Activated T-cell treated with anti-CD3 and anti-CD28 coated beads, Interleukin-2, amount 50 U/mL, for 24 hours (primary cell): ENCODE data around the gene MRPS26.
"Not testable (repeated sequence)": the region's sequence is repeated elsewhere in the genome, so short reads cannot be mapped to it uniquely, and the experiment has no call there.

Source experiments
- DNase-seq: peaks from one replicate; pipeline ENCODE4 v3.0.0-alpha.2; 2020
- H3K27ac Mint-ChIP-seq: 2 replicates; pipeline ENCODE4 v1.8.0; 2020; ENCODE audit warnings: mild to moderate bottlenecking, mixed read lengths
- H3K27me3 Mint-ChIP-seq: 2 replicates; pipeline ENCODE4 v1.8.0; 2020; ENCODE audit warnings: mixed read lengths
- H3K36me3 Mint-ChIP-seq: 2 replicates; pipeline ENCODE4 v1.8.0; 2020; ENCODE audit warnings: low read depth, mixed read lengths
- H3K4me1 Mint-ChIP-seq: 2 replicates; pipeline ENCODE4 v1.8.0; 2020; ENCODE audit warnings: low read depth, mixed read lengths
- H3K4me3 Mint-ChIP-seq: 2 replicates; pipeline ENCODE4 v1.8.0; 2020; ENCODE audit warnings: mild to moderate bottlenecking, moderate library complexity, mixed read lengths
- H3K9me3 Mint-ChIP-seq: 2 replicates; pipeline ENCODE4 v1.8.0; 2020; ENCODE audit warnings: mixed read lengths

The MRPS26 gene

GRCh38 chr20:3074812-3075211, 29.0 kb downstream of the MRPS26 start:
- DNase-seq = no peak
- Mint-ChIP-seq H3K4me3 (no peak overlapping the region), H3K4me1 (peaks cover 28% of the 10 kb centered on the region), H3K27ac (no peak overlapping the region), H3K27me3 (peaks cover 4% of the 10 kb centered on the region), H3K36me3 (no peaks in the 10 kb centered on the region), H3K9me3 (no peaks in the 10 kb centered on the region)

DNA sequence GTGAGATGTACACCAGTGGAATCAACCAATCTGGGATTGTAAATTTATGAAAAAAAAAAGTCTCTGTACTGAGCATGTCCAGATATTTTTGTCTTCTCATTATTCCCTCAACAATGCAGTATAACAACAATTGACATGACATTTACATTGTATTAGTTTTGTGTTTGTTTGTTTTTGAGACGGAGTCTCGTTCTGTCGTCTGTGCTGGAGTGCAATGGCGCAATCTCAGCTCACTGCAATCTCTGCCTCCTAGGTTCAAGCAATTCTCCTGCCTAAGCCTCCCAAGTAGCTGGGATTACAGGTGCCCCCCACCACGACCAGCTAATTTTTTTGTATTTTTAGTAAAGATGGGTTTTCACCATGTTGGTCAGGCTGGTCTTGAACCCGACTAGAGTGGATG, 29.5 kb downstream of the MRPS26 start:
- H3K9me3 Mint-ChIP-seq, H3K27me3 Mint-ChIP-seq, H3K4me3 Mint-ChIP-seq, H3K36me3 Mint-ChIP-seq, DNase-seq, H3K27ac Mint-ChIP-seq: not testable (repeated sequence)
- peaks cover 28% of the 10 kb centered on the region for H3K4me1 Mint-ChIP-seq

DNA sequence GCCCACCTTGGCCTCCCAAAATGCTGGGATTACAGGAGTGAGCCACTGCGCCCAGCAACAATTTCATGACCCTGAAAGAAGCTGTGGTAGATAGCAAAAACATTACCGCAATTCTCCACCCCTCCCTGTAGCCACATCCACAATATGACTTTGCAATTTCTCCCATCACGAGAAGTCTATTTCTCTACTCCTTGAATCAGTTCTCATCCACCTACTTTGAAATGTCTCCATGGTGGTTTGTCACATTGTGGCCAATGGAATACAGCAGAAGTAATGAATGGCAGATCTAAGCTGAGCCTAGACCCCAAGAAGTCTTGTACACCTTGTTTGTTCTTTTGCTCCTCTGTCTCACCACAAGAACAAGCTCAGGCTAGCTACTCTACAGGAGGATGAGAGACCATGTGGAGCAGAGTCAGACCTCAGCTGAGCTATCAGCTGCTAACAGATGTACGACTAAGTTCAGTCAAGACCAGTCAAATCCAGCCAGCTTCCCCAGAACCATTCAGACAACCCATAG, 31.8 kb downstream of the MRPS26 start:
- Mint-ChIP-seq H3K27me3 (peaks cover 29% of the 10 kb centered on the region), H3K4me3 (no peak overlapping the region), H3K27ac (peak overlapping the region; percentile 63), H3K9me3 (no peaks in the 10 kb centered on the region), H3K36me3 (no peaks in the 10 kb centered on the region), H3K4me1 (peaks cover 17% of the 10 kb centered on the region)
- DNase-seq = no peak

GRCh38 chr20:3080939-3081388, 35.1 kb downstream of the MRPS26 start:
- DNase-seq = no peak
- peaks cover 20% of the 10 kb centered on the region for H3K4me1 Mint-ChIP-seq
- H3K4me3 Mint-ChIP-seq = no peak overlapping the region
- H3K27ac Mint-ChIP-seq = no peak overlapping the region
- peaks cover 49% of the 10 kb centered on the region for H3K27me3 Mint-ChIP-seq
- no peaks in the 10 kb centered on the region for H3K9me3 Mint-ChIP-seq
- H3K36me3 Mint-ChIP-seq = no peaks in the 10 kb centered on the region

GRCh38 chr20:3081641-3082040, 35.8 kb downstream of the MRPS26 start:
- Mint-ChIP-seq H3K36me3 (no peaks in the 10 kb centered on the region), H3K9me3 (no peaks in the 10 kb centered on the region), H3K4me3 (no peak overlapping the region), H3K27ac (no peak overlapping the region), H3K4me1 (peaks cover 20% of the 10 kb centered on the region), H3K27me3 (peaks cover 49% of the 10 kb centered on the region)
- DNase-seq = no peak

GRCh38 chr20:3082306-3082951, 36.6 kb downstream of the MRPS26 start:
- Mint-ChIP-seq H3K27ac (no peak overlapping the region), H3K27me3 (peaks cover 49% of the 10 kb centered on the region), H3K4me1 (peaks cover 15% of the 10 kb centered on the region), H3K36me3 (no peaks in the 10 kb centered on the region), H3K9me3 (no peaks in the 10 kb centered on the region), H3K4me3 (peak overlapping the region; percentile 59)
- peak; percentile 47 for DNase-seq

DNA sequence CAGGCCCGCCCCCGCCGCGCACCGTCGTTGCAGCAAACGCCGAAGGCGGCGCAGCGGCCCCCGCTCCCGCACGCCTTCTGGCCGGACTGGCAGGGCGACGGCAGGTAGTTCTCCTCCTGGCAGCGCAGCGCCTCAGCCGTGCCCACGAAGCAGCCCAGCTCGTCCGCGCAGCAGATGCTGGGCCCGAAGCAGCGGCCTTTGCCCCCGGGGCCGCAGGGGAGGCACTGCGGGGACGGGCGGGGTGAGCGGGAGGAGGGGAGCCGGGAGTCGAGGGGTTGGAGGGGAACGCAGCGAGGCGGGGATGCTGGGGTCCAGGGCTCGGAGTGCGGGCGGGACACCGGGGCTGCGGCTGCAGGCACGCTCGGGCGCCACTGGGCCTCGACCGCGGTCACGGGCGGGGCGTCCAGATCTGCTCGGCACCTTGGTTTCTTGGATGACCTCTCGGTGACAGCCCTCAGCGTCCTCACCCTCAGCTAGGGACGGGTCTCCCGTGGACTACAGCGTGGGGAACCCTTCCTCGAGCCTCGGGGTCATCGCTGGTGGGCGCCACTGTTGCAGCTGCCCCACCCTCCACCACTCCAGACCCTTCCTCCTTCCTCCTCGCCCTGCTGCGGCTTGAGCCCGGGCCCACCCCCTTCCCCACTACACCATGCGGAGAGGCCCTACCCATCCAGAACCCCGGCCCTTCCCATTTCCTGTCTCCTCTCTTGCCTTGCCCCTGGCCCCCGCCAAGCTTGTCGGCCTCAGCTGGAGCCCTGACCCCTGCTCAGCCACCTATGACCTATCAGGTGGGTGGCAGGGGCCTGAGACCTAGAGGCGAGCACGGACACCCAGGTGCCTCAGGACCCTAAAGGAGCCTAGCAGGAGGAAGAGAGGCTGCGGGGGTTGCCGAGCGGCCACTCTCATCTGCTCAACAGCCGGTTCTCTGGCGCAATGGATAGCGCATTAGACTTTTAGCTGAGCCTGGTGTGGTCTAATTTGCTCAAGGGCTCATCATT, 37.4 kb downstream of the MRPS26 start:
- Mint-ChIP-seq H3K4me1 (peaks cover 9% of the 10 kb centered on the region), H3K9me3 (no peaks in the 10 kb centered on the region), H3K27ac (no peak overlapping the region), H3K36me3 (no peaks in the 10 kb centered on the region), H3K4me3 (peak overlapping the region; percentile 41), H3K27me3 (peaks cover 45% of the 10 kb centered on the region)
- no peak for DNase-seq

DNA sequence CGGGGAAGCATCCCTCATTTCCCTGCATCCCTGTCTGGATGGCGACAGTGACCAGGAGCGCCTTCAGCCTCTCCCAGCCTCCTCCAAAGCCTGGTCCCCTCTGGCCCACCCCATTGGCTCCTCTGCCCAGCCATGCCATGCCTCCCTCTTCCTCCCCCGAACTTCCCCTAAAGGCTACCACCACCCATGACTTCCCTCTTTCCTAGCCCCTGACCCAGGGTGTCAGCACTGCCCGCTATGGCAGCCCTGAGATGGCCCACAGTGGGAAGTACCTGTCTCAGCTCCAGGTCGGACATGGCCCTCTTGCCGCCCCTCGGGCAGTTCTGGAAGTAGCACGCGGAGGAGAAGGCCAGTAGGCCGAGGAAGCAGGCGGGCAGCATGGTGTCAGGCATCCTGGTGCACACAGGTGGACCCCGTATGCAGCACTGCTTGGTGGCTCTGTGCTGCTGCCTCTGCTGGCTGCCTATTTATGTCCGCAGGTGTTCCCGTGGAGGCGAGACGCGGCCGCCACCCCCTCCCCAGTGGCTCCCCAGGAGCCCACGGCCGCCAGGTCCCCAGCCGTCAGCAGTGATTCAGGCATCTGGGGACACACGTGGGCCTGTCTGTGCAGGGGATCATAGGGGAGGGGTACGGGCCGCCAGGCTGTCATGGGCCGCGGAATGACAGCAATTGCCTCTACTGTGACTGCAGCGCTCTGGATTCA, 38.6 kb downstream of the MRPS26 start, which contains the start of gene AVP:
TSS of gene AVP (minus strand) at position 442 of the 703 bp plus-strand sequence. CDS start at position 392, 50 bp downstream.
- Mint-ChIP-seq H3K27me3 (peaks cover 45% of the 10 kb centered on the region), H3K4me3 (peak within 1 kb of the TSS; percentile 41), H3K27ac (no peak within 1 kb of the TSS)

DNA sequence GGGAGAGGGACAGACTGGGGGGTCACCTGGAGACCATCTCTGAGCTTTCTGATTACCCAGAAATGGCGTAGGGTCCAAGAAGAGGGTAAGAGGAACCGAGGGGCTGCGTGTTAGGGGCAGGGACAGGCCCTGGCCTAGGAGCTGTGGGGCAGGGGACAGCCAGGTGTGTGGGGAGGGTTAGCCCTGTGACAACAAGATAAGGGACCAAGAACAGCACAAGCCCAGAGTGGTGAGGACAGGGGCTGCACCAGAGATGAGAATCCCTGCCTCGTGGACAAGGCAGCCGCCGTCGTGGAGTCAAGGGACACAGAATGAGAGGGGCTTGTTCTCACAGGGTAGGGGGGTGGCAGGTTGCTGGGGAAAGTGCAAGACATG, 39.1 kb downstream of the MRPS26 start:
- no peak for DNase-seq
- Mint-ChIP-seq H3K36me3 (no peaks in the 10 kb centered on the region), H3K4me1 (peaks cover 9% of the 10 kb centered on the region), H3K4me3 (no peak overlapping the region), H3K27me3 (peaks cover 43% of the 10 kb centered on the region), H3K9me3 (no peaks in the 10 kb centered on the region), H3K27ac (no peak overlapping the region)

More for the DNA sequence above, 38.6 kb downstream of the MRPS26 start, which contains the start of gene AVP:
- Mint-ChIP-seq H3K4me1 (peaks cover 9% of the 10 kb centered on the region), H3K9me3 (no peaks in the 10 kb centered on the region), H3K36me3 (no peaks in the 10 kb centered on the region)
- no peak for DNase-seq

GRCh38 chr20:3085571-3086072, 39.8 kb downstream of the MRPS26 start:
- H3K4me1 Mint-ChIP-seq = peaks cover 13% of the 10 kb centered on the region
- H3K27ac Mint-ChIP-seq = no peak overlapping the region
- no peaks in the 10 kb centered on the region for H3K9me3 Mint-ChIP-seq
- no peaks in the 10 kb centered on the region for H3K36me3 Mint-ChIP-seq
- no peak overlapping the region for H3K4me3 Mint-ChIP-seq
- DNase-seq = no peak
- peaks cover 37% of the 10 kb centered on the region for H3K27me3 Mint-ChIP-seq

- DNase-seq = no peak
- no peaks in the 10 kb centered on the region for H3K36me3 Mint-ChIP-seq
- H3K4me1 Mint-ChIP-seq = peaks cover 17% of the 10 kb centered on the region
- H3K27me3 Mint-ChIP-seq = peaks cover 31% of the 10 kb centered on the region
- H3K9me3 Mint-ChIP-seq = no peaks in the 10 kb centered on the region
- H3K27ac Mint-ChIP-seq = no peak overlapping the region
- no peak overlapping the region for H3K4me3 Mint-ChIP-seq
Observed at GRCh38 chr20:3088031-3088430, 42.2 kb downstream of the MRPS26 start.

- Mint-ChIP-seq H3K4me1 (peaks cover 23% of the 10 kb centered on the region), H3K4me3 (no peak overlapping the region), H3K9me3 (no peaks in the 10 kb centered on the region), H3K27ac (no peak overlapping the region), H3K36me3 (no peaks in the 10 kb centered on the region), H3K27me3 (peaks cover 12% of the 10 kb centered on the region)
- no peak for DNase-seq
Observed at GRCh38 chr20:3090565-3090964, 44.7 kb downstream of the MRPS26 start.

GRCh38 chr20:3092611-3093379, 46.9 kb downstream of the MRPS26 start:
- peak overlapping the region; percentile 90 for H3K27ac Mint-ChIP-seq

More at GRCh38 chr20:3092611-3093379, 46.9 kb downstream of the MRPS26 start:
- Mint-ChIP-seq H3K27me3 (peaks cover 12% of the 10 kb centered on the region), H3K4me1 (peaks cover 23% of the 10 kb centered on the region), H3K4me3 (peak overlapping the region; percentile 71), H3K9me3 (no peaks in the 10 kb centered on the region), H3K36me3 (no peaks in the 10 kb centered on the region)
- DNase-seq = peak; percentile 74
